PFSK-1 (cell line): ENCODE data around the gene PPP2R2C.

Source experiments
- POLR2AphosphoS5 ChIP-seq: IDR thresholded peaks from 2 replicates; pipeline ENCODE4 v1.6.1; 2012; ENCODE audit warnings: low read depth, mild to moderate bottlenecking, control low read depth, low read length, moderate library complexity
- REST ChIP-seq, 2 experiments: IDR thresholded peaks; 2 replicates each; pipeline versions ENCODE4 v1.6.1 to v1.8.0; 2011 to 2012; ENCODE audit warnings: low read depth in 2 of 2, low read length in 2 of 2, control low read depth in 1 of 2, inconsistent platforms in 1 of 2, mild to moderate bottlenecking in 1 of 2, moderate library complexity in 1 of 2; ENCODE audit not compliant: insufficient read depth in 1 of 2
- TAF1 ChIP-seq: IDR thresholded peaks from 2 replicates; pipeline ENCODE4 v1.6.1; 2012; ENCODE audit warnings: low read length, control low read depth, borderline replicate concordance; ENCODE audit not compliant: insufficient read depth

GRCh38 chr4:6493658-6494304, 21.4 kb upstream of the PPP2R2C start:
- TF ChIP-seq TAF1: no peak
- TF ChIP-seq REST (IDR thresholded peaks at IDR 0.05; ENCODE audit: insufficient read depth in 1 of 2, low read depth in 2 of 2, low read length in 2 of 2): no peak
- no peak for TF ChIP-seq POLR2AphosphoS5
